NCI-H524 (cell line): ENCODE measurements around the gene PLAGL1.

Experiments used
- DNase-seq, 2 experiments: peaks; one replicate each; lab custom pipeline; 2025; lab: John Stamatoyannopoulos, UW

Gene PLAGL1

DNA sequence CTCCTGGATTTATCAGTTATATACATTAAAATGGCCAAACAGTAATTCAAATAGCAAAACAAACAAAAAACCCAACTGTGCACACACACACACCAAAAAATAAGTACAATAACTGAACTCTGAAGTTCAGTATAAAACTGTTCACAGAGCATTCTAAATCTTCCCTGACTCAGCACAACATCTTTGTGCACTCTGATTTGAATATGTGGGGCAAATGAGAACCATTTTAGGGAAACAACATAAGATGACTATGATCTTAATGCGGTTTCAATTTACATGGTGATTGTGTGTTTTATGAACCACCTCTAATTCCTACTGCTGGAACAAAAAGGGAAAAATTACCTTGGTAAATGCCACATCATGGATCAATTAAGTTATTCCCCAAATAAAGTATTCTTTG, 41.7 kb downstream of the PLAGL1 start:
- DNase-seq: no peak

DNA sequence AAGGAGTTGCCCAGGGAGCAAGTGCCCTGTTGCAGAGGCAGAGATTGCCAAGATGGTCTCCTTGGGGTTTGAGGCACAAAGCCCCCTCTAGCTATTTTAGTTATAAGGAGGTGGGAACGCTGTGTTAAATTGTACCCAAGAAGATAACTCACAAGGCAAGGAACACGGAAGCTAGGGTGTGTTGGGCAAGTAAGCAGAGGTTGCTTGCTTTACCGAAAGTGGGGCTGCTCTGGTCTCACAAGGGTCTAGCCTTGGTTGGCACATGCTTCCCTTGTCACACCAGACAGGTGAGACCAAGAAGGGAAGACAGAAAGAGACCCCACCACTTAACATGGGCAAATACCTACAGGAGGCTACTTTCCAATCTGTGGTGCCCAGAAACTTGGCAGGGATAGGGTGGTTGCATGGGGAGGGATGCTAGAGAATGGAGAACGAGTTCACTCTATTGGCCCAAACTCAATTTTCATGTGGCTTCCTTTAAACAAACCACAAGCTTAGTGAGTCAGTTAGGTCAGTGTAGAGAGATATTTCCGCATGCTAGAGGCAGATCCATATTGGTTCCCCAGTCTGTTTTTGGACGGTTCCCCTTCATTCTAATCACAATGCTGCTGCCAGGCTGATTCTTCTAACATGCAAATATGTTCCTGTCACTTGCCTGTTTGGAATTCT, 42.4 kb downstream of the PLAGL1 start:
- no peak for DNase-seq

DNA sequence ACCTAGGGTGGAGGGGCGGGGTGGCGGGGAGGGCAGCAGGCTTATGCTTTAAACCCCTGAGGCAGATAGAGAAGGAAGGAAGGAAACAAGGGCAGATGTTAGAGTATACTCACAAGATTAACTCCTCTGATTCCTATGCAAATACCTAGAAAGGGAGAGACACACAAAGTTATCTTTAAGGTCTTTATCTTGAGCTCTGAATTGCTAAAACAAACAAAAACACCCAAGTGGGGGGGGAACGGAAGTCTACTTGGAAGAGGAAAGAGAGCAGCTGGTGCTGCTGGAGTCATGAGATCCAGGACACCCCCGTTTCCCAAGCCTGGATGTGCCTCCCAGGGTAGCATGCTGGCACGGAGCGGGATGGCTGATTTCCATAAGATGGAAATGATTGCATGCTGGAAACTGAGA, 43.4 kb downstream of the PLAGL1 start:
- no peak for DNase-seq

DNA sequence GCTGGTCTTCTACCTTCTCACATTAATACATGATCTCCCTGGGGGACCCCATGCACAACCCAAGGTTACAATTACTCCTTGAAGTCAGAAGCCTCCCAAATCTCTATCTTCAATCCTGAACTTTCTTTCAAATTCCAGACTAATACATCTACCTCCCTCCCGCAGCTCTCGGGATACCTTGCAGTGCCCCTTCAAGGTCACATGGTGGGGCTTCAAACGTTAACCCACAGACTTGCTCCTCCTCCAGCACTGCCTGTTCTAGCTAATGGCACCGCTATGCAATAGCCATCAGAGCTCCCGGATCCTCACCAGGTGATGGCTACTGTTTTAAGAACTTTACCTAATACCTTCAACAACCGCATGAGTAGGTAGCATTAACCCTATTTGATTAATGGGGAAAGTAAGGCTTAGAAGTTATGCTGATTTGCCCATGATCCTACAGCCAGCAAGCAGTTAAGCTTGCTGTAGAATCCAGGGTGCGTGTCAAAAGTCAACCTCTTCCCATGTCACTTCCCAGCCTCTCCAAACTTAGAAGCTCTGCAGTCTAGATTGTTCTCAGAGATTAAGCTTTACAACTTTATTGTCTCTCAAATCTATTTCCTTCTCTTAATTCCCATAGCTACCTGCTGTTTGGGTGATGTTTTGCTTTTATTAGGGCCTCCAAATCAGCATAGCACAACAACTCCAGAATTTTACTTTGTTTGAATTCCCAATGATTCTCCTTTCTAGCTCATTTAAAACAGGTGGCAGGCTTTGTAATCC, 44.7 kb downstream of the PLAGL1 start:
- DNase-seq: no peak

DNA sequence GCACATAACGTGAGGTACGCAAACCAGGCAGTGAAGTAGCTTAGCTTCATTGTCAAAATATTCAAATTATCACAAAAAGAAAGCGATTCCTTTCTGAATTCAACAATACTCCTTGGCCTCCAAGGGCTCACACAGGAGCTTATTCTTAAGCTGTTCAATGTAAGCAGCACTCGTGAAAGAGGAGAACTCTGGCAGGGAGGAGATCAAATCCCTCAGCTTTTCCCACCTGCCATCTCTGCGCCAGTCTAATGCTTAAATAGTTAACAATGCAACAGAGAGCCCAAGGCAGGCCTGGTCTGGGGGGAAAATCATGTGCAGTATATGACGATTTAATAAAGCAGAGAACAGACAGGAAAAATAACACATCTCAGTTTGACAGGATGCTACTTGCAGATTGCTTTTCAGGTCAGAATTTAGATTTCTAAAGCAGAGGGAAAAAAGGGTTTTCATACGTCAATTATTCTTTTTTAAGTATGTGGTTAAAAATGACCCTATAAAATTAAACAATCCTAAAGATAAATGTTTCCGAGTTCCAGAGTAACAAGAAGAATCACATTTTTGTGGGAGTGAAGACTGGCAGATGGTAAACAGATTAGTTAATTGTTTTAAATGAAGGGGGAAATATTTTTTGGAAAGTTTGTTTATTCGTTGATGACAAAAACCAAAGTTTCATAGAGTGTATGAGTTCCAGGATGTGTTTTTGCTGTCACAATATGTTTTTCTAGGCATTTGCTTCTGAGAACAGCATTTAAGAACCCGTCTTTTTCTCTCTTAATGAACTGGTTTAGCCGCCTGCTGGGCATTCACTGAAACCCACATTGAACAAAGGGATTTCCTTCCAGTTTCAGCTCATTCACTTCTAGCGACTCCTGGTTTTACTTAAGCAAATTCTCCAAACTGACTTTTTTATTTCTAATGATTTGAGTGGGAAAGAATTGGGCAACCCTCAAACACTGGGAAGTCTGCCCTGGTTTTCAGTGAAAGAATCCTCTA, 45.9 kb downstream of the PLAGL1 start:
- DNase-seq: peak in 1 of 2 experiments; percentile 69

DNA sequence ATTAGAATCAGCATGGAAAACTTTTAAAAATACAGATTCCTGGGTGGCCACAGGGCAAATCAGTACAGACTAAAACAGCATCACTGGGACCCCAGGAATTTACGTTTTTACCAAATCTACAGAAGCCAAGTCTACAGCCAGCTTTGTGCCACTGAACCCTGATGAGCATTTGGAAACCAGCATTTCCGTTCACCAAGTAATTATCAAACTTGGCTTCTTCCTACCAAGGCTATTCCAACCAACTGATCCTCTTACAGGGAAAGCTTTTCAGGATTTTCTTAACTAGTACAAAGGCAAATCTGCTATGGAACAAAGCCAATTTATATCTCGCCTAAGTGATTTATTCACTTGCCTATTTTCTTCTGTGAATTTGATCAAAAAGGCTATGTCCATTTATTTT, 47.0 kb downstream of the PLAGL1 start:
- no peak for DNase-seq

DNA sequence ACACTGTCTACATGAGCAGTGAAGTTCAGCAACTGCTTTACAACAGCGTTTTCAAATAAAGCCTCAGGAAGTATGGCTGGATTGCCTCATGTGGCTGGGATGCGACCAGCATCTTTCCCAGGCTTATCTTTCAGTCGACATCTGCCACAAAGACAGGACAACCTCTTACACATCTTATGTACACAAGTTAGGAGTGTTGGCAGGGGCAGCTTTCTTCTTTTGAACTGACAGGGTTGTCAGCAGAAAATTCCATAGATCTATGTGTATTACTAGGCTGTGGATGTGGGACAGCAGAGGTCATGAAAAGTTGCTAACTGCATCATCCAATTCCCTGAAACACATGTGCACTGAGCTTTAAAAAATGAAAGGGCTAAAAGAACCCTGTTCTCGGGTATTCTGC, 48.1 kb downstream of the PLAGL1 start:
- peak in 1 of 2 experiments; percentile 50 for DNase-seq

DNA sequence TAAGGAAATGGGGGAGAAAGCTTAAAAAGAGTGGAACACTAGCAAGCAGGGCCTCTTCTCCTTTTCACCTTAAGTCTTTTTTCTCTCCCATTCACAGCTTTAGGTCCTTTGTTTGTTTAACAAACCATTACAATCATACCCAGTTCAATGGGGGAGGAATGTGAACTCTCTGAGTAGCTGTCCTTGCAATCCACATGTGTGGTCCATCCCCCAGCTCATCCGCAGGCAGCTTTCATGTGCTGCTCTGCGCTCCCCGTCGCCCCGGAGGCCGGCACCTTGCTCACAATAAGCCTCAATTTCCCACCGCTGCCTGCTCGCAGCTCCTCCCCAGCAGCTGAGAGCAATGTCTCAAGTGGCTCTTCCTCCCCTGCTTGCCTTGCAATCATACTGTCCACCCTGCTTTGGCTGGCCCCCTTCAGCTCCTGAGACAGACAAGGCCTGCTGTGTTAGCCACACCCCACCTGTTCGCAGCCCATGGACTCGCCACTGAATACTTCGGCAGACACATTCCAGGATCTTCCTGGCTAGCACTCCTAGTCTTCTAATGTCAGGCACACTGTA, 49.1 kb downstream of the PLAGL1 start:
- DNase-seq: no peak

DNA sequence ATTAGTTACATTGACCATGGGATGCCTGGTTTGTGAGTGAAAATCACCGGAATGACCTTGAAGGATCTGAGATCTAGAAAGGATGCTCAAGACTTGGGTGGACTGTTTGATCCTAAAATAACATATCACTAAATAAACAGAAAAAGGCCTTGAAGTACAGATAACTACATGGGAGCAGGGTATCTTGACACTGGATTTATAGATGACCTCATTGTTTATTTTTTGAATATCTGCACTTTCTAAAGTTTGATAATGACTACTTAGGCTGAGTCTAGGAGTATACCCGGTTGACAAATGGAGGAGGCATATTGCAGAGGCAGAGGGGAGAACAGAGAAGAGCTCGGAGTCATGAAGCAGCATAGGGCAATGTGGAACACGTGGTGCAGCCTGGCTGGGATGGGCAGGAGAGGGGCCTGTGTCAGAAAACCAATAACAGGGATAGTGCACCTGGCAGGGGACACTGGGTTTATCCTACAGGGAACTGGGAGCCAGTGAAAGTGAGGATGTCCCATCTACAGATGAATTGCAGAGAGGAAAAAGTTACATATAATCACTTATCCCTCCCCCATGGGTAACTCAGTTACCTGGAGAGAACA, 50.3 kb downstream of the PLAGL1 start:
- no peak for DNase-seq

DNA sequence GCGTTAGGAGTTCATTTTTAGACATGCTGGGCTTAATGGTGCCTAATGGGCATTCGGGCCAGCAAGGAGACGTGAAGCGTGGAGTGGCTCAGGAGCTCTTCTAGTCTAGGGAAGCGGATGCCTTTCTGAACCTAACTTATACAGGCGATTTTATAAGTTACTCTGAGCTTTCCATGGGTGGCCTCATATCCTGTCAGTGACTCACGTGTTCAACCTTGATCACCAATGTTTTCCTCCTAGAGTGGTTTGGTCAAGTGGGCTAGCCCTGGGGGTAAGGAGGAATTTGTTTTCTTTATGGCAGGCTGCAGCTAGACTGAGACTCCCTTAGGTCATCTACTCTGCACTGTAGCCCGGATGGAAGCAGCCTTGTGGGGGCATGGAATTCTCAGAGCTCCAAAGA, 52.1 kb downstream of the PLAGL1 start:
- DNase-seq: no peak

DNA sequence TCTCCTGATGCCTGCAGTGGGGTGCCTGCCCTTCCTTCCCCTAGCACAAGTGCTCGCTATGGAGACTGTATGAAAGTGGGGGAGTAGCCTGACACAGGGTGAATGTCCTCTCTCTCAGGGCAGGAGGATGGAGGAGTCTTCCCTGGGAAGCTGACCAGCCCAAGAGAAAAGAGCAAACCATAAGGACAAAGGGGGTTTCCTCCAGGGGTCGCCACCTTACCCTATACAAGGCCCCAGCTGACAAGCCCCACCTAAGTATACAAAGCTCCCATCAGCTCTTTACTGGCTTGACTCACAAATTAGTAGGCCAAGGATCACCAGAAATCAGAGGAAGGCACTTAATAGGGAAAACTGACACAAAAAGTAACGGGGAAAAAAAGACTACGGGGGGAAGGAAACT, 54.1 kb downstream of the PLAGL1 start:
- no peak for DNase-seq

DNA sequence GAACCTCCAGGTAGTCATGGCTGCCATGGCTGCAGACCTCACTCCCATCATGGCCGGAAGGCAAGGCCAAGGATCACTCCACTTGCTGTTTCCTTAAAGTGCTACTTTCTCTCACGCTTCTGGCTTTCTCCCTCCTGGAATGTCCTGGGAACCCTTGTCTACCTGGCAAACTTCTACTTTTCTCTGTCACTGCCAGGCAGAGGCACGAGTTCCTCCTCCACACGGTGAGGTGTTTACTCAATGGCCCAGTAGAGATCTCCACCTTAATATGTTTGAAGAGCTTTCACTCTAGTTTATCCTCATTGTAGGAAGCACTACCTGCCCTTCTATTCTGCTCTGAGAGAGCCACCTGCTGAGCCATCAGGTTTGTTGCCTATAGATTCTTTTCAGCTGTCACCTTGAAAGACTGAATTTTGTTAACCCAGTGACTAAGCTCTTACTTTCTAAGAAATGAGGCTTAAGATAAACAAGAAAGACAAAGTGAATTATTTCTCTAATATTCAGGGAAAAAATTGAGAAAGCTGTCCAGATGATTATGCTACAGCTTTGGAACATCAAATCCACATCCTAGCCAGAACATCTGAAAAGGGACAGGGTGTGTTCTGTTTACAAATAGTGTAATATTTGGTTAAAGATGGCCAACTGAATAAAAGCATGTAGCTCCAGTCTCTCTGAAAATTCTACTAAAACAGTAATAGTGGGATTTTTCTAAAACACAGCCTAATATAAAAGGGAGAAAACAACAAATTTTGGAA, 54.9 kb downstream of the PLAGL1 start:
- no peak for DNase-seq

DNA sequence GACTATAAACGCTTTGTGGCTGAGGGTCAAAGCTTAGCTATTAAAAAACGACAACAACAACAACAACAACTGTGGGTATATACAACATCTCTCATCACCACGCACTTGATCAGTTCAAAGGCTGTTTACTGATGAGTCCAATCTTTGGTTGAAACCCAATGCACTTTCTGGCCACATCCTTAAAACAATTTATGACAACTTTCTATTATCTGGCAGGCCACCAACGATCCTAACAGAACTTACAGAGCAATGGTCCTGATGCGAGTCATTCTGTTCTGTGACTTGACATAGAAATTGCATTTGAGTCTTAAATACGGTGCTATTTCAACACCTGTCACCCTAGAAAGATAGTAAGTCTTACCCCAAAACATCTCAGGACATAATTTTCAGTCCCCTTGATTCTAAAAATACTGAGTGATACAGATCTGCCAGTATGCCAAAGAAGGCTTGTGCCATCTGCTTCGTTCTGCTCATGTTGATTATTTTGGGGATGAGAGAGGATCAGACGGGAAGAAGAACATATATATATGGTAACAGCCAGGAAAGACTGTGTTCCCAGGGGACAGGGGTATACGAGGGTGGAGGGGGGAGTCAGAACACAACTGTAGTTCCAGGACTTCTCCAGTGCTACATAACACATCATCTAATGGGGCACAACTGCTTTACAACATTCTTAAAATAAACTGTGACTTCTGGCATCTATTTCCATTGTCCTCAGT, 55.8 kb downstream of the PLAGL1 start:
- DNase-seq: no peak

DNA sequence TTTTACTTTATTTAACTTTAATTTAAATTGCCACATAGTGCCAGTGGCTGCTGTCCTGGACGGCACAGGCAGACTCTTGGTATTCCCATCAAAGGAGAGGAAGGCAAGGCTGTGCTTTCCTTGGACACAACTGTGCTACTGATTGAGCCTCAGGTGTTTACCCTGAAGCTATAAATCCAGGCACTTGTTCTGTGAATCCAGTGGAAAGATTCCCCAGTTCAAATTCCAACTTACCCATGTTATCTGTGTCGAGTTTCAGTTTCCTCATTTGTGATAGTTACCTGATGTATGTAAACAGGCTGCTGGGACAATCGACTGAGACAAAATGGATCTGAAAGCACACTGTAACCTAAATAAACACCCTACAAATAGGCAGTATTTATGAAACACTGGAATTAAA, 57.2 kb downstream of the PLAGL1 start:
- DNase-seq: no peak

DNA sequence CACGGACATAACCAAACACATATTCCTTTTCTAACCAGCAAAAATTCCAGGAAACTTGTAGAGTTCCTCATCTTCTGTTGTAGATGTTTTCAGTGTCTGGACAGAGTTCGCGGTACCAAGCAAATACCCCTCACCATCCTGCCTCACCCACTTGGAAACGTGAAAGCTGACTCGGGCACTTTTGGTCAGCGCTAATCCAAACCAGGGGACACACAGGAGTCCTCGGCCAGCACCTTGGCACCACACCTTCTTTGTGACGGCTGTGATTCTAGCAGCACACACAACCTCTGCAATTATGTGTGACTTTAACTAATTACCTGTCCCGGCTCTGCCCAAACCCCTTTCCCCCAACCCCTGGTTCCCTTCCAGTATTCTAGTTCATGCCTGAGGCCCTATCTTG, 58.1 kb downstream of the PLAGL1 start:
- no peak for DNase-seq

DNA sequence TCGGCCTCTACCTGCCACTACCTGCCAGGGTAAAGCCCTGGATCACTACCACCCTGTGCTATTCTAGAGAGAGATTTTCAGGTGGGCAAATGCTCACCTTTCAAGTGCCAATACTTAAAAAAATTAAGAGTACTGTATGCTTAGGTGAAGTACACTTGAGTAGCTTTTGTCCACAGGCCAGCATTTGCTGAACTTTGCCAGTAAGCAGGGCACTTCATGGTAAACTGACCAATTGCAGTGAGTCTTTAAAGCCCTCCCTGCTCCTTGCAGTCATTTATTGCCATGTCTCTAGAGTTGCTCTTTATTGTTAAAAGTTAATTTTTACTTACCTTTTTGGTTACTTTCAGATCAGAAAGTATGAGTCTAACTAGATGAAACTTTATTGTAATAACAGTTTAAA, 58.5 kb downstream of the PLAGL1 start:
- DNase-seq: no peak

DNA sequence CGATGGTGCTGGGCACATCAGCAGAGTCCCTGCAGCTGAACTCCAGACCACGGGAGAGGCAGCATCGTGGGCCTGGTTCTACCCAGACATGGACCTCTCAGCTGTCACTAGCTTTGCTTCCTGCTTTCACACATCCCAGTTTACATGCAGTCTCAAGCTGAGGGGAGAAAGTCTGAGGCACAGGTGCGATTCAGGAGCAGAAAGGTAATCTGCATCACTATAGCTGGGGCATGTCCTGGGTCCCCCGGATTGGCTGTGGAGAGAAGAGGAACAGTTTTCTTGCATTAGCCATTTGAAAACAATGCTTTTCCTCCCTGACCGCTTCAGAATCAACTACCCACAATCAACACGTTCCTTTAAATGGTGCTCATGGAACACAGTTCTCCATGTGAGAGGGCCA, 59.9 kb downstream of the PLAGL1 start:
- no peak for DNase-seq

DNA sequence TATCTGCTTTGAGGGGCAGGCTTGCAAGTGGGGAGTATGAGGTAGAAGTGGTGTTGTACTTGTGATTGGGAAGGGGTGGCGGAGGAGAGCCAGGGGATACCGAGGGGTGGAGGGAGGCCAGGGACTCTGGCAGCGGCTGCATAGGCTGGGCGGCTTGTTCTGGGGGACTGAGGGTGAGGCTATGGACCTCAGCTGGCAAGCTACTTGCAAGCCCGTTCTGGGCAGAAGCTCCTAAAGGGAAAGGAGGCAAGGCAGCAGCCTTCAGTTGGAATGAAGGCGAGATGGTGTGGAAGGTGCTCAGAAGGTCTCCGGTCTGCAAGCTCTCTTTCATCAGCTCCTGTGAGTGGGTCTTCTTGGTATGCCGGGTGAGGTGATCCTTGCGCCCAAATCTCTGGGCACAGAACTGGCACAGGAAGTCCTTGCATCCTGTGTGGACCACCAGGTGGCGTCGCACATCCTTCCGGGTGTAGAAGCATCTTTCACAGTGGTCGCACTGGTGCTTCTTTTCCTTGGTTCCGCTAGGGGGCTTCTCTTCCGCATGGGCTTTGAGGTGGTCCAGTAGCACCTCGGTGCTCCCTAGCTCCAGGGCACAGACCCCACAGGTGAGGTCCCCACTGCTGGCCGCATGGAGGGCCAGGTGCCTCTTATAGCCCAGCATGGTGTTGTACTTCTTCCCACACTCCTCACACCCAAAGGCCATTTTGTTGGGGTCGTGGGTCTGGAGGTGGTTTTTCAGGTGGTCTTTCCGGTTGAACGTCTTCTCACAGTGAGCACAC, 66.0 kb downstream of the PLAGL1 start:
- DNase-seq: peak; percentile 75 to 88

DNA sequence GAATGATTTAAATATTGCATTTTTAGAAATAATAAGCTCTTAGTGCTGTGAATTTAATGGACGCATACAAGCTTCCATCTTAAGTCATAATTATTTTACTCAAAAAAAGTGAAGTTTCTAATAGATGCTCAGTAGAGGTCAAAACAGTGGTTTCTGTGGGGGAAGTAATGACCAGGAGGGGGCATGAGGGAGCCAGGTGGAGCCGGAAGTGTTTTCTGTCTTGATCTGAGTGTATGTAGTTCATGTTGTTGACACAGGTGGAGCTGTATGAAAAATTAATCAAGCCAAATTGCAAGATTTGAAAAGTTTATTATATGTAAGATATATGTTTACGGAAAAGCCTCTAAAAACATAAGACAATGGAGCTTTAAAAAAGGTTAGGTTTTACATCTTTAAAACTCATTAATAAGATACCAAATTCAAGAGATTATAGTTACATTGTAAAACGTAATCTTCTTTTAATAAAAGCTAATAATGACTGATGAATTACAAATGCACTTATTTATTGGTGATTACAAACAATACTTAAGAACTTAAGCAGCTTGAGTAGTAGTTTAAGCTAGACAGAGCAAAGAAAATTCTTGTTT, 68.0 kb downstream of the PLAGL1 start:
- DNase-seq: peak; percentile 38 to 73
